ENCODE data around the gene SCGB3A1. TPM values are rescaled to one million over a fixed set of nuclear protein-coding genes. Genes with fewer than 3 reads are reported as not detected.

Gene SCGB3A1
- total RNA-seq, 1 donor from 2014 or later: not detected

DNA sequence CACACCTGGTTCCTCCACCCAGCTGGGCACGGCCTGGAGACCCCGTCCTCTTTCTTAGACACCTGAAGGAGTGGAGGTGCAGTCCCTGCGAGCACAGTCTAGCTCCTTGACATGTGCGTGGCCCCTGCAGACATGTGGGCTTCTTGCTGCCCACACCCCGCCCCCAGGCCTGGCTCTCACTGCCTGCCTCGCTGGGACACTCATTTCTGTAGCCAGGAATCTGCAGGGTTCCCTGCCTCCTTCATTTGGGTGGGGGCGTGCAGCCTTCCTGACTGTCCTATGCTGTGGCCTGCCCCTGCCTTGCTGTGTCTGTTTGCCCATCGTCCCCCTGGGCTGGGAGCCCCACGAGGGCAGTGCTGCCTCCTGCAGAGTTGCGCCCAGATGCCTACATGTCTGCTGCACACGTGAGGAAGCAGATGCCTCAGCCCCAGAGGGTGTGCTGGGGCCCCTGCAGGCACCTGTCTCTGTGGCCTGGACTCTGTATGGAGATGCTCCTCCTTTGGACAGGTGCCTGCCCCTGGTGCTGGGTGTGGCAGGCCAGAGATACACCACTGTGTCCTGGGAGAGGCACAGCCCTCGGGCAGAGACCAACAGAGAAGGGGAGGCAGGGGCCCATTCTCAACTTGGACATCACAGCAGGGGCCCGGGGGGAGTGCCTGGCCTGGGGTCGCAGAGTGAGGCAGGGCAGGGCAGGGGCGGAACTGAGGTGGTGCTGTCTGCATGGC, 35.5 kb upstream of the SCGB3A1 start:
- no peak for DNase-seq (ENCODE audit: low read depth)
- no peak overlapping the region for H3K4me3 ChIP-seq (ENCODE audit: low read depth, low read length)
- no peaks in the 10 kb centered on the region for H3K36me3 ChIP-seq (ENCODE audit: control insufficient read depth, insufficient read depth, low read length)
- no peaks in the 10 kb centered on the region for H3K27me3 ChIP-seq (ENCODE audit: control insufficient read depth, insufficient read depth, low read length)
- TF ChIP-seq, protein P1, sequence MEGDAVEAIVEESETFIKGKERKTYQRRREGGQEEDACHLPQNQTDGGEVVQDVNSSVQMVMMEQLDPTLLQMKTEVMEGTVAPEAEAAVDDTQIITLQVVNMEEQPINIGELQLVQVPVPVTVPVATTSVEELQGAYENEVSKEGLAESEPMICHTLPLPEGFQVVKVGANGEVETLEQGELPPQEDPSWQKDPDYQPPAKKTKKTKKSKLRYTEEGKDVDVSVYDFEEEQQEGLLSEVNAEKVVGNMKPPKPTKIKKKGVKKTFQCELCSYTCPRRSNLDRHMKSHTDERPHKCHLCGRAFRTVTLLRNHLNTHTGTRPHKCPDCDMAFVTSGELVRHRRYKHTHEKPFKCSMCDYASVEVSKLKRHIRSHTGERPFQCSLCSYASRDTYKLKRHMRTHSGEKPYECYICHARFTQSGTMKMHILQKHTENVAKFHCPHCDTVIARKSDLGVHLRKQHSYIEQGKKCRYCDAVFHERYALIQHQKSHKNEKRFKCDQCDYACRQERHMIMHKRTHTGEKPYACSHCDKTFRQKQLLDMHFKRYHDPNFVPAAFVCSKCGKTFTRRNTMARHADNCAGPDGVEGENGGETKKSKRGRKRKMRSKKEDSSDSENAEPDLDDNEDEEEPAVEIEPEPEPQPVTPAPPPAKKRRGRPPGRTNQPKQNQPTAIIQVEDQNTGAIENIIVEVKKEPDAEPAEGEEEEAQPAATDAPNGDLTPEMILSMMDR (IDR thresholded peaks at IDR 0.05; ENCODE audit: insufficient read depth, low read length, poor library complexity, severe bottlenecking): no peak

DNA sequence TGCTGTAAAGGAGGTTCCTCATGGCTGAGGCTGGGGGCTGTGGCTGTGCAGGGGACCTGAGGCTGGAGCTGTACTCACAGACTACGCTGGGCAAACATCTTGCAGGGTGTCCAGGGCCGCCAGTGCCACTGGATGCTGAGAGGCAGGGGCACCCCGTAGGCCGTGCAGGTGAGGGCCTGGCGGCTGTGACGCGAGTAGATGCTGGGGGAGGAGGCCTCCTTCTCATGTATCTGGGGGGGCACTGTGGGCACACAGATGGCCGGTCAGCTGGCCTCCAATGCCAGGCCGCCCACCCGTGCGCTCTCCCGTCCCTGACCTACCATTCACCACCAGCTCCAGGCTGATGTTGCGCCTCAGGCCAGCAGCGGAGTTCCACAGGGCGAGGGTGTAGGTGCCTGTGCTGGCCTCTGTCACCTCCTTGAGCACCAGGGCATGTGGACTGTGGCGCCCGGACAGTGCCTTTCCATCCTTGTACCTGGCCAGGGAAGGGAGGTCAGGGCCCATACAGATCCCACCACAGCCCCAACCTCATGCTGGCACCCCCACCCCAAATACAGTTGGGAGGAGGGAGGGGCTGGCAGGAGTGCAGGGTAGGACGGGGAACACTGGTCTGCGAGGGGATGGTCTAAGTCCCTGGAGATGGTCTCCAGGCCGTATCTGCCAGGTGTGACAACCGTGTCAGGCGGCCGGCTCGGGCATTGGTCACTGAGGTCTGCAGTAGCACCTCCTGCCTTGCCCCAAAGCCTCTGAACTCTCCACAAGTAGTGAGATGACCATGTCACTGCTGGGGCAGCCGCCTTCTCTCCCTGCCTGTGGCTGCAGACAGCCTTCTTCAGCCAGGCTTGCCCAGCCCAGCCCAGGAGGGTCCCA, 34.7 kb upstream of the SCGB3A1 start:
- H3K36me3 ChIP-seq (ENCODE audit: control insufficient read depth, insufficient read depth, low read length): no peaks in the 10 kb centered on the region
- H3K27me3 ChIP-seq (ENCODE audit: control insufficient read depth, insufficient read depth, low read length): peaks cover 2% of the 10 kb centered on the region
- TF ChIP-seq, protein P1 (IDR thresholded peaks at IDR 0.05; ENCODE audit: insufficient read depth, low read length, poor library complexity, severe bottlenecking): no peak
- no peak overlapping the region for H3K4me3 ChIP-seq (ENCODE audit: low read depth, low read length)
- no peak for DNase-seq (ENCODE audit: low read depth)

DNA sequence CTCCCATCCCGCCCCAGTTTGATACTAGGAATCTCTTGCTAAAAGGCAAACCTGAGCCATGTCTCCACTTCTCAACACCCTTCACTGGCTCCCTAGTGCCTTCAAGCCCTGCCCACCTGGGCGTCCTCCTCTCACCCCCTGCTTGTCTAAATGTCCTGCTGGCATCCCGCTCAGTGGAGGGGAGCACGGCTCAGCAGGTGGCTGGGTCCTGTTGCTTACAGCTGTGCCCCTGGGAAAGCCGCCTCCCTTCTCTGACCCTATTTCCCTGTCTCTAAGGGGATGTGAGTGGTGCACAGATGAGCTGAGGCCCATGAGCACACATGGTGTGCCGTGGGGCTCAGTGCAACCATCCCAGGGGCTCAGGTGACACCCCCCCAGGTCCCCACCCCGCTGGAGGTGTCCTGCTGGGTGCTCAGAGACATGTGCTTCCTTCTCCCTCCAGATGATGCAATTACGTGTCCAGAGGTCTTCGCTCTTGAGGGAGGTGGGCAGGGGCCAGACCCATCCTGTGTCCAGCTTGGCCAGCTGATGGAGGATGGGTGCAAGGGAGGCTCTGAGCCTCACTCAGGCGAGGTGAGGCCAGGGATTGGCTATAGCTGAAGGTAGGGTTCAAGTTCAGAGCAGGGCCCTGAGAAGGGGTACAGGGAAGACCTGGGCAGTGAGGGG, 34.0 kb upstream of the SCGB3A1 start:
- H3K27me3 ChIP-seq (ENCODE audit: control insufficient read depth, insufficient read depth, low read length): peaks cover 7% of the 10 kb centered on the region
- no peak for DNase-seq (ENCODE audit: low read depth)
- no peaks in the 10 kb centered on the region for H3K36me3 ChIP-seq (ENCODE audit: control insufficient read depth, insufficient read depth, low read length)
- H3K4me3 ChIP-seq (ENCODE audit: low read depth, low read length): no peak overlapping the region
- TF ChIP-seq, protein P1 (IDR thresholded peaks at IDR 0.05; ENCODE audit: insufficient read depth, low read length, poor library complexity, severe bottlenecking): no peak

DNA sequence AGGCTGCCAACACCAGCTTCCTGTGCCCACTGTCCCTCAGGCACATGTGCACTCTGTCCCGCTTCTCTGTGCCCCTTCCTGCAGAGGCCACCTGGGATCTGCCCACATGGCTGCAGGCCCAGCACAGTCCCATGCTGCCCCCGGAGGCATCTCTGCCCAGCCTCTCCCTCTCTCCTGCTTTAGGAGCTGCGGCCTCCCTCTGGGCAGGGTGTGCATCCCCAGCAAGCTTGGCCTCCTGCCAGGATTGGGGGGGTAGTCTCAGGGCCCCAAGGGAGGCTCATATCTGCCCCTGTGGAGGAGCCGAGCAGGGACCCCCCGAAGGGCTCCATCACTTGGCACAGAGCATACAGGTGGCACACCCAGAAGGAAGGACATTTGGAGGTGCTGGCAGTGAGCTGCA, 33.3 kb upstream of the SCGB3A1 start:
- TF ChIP-seq, protein P1 (IDR thresholded peaks at IDR 0.05; ENCODE audit: insufficient read depth, low read length, poor library complexity, severe bottlenecking): no peak
- no peaks in the 10 kb centered on the region for H3K36me3 ChIP-seq (ENCODE audit: control insufficient read depth, insufficient read depth, low read length)
- H3K4me3 ChIP-seq (ENCODE audit: low read depth, low read length): no peak overlapping the region
- H3K27me3 ChIP-seq (ENCODE audit: control insufficient read depth, insufficient read depth, low read length): peaks cover 12% of the 10 kb centered on the region
- DNase-seq (ENCODE audit: low read depth): no peak

DNA sequence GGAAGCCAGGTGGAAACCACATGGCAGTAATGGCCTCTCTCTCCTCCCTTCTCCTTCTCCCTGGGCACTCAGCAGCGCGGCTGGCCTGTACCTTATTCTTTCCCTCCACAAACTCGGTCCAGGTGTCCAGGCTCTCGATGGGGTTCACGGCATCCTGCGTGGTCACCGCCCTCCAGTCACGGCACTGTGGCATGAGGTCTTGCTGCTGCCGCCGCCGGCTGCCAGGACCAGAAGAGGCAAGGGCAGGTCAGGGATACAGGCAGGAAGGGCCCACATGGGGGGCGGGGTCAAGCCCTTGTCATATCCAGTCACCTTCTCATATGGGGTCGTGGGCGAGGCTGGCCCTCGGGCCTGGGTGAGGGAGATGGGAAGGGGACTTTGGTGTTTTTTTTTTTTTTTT, 32.5 kb upstream of the SCGB3A1 start:
- Histone ChIP-seq H3K4me3 (ENCODE audit: low read depth, low read length) (no peak overlapping the region), H3K27me3 (ENCODE audit: control insufficient read depth, insufficient read depth, low read length) (peaks cover 18% of the 10 kb centered on the region), H3K36me3 (ENCODE audit: control insufficient read depth, insufficient read depth, low read length) (no peaks in the 10 kb centered on the region)
- TF ChIP-seq, protein P1 (IDR thresholded peaks at IDR 0.05; ENCODE audit: insufficient read depth, low read length, poor library complexity, severe bottlenecking): no peak
- no peak for DNase-seq (ENCODE audit: low read depth)

All from kidney epithelial cell (primary cell).